Fibroblast of gingiva (primary cell): ENCODE results near the gene METTL23.
A peak's percentile ranks its signal among the peaks of the same experiment; 100 is the strongest.

Experiments used
- DNase-seq: peaks from one replicate; pipeline ENCODE4 v3.0.0-alpha.2; 2011; ENCODE audit warnings: low read depth

The METTL23 gene

GRCh38 chr17:76772842-76773525, 46.3 kb downstream of the METTL23 start:
- DNase-seq = peak; percentile 36

GRCh38 chr17:76775021-76775600, 48.5 kb downstream of the METTL23 start:
- DNase-seq = no peak

GRCh38 chr17:76781056-76781982, 54.7 kb downstream of the METTL23 start:
- no peak for DNase-seq

GRCh38 chr17:76783146-76783545, 56.5 kb downstream of the METTL23 start:
- no peak for DNase-seq
